Mesendoderm (in vitro differentiated cells): Measurements from ENCODE around the gene OCA2.
"Not testable (repeated sequence)": the region's sequence is repeated elsewhere in the genome, so short reads cannot be mapped to it uniquely, and the experiment has no call there.

Experiments used
- DNase-seq: peaks from one replicate; pipeline ENCODE4 v3.0.0; 2013
- H2AK5ac ChIP-seq: 2 replicates; pipeline ENCODE4 v1.6.1; 2013; ENCODE audit warnings: low read length, inconsistent platforms
- H2BK120ac ChIP-seq: 2 replicates; pipeline ENCODE4 v1.6.1; 2013; ENCODE audit warnings: low read depth, mild to moderate bottlenecking, low read length, moderate library complexity, mixed read lengths
- H2BK15ac ChIP-seq: replicated peaks from 2 replicates; pipeline ENCODE4 v1.6.1; 2013; ENCODE audit warnings: low read depth, mild to moderate bottlenecking, moderate library complexity
- H2BK5ac ChIP-seq: 2 replicates; pipeline ENCODE4 v1.6.1; 2013; ENCODE audit warnings: low read length, inconsistent platforms
- H3K18ac ChIP-seq: 2 replicates; pipeline ENCODE4 v1.6.1; 2013; ENCODE audit warnings: mild to moderate bottlenecking, low read length, mixed read lengths
- H3K23ac ChIP-seq: one replicate; pipeline ENCODE4 v1.6.1; 2013; ENCODE audit warnings: low read length
- H3K27ac ChIP-seq: 2 replicates; pipeline ENCODE4 v1.5.1; 2013; ENCODE audit warnings: low read depth, mild to moderate bottlenecking, inconsistent platforms, low read length, moderate library complexity
- H3K27me3 ChIP-seq: 2 replicates; pipeline ENCODE4 v1.6.1; 2013; ENCODE audit warnings: low read length, control low read depth, mild to moderate bottlenecking, inconsistent platforms; ENCODE audit not compliant: insufficient read depth, poor library complexity
- H3K36me3 ChIP-seq: 2 replicates; pipeline ENCODE4 v1.6.1; 2013; ENCODE audit warnings: low read length, inconsistent platforms; ENCODE audit not compliant: control insufficient read depth, insufficient read depth
- H3K4ac ChIP-seq: one replicate; pipeline ENCODE4 v1.6.1; 2013; ENCODE audit warnings: low read depth, mild to moderate bottlenecking, low read length, moderate library complexity
- H3K4me1 ChIP-seq: 2 replicates; pipeline ENCODE4 v1.6.1; 2013; ENCODE audit warnings: low read depth, low read length, inconsistent platforms; ENCODE audit not compliant: control insufficient read depth
- H3K4me2 ChIP-seq: 2 replicates; pipeline ENCODE4 v1.6.1; 2013; ENCODE audit warnings: low read length
- H3K4me3 ChIP-seq: 2 replicates; pipeline ENCODE4 v1.5.1; 2013; ENCODE audit warnings: mild to moderate bottlenecking, low read length
- H3K56ac ChIP-seq: one replicate; pipeline ENCODE4 v1.6.1; 2013; ENCODE audit warnings: low read length
- H3K79me1 ChIP-seq: 2 replicates; pipeline ENCODE4 v1.6.1; 2013; ENCODE audit warnings: low read length, inconsistent platforms
- H3K79me2 ChIP-seq: 2 replicates; pipeline ENCODE4 v1.6.1; 2013; ENCODE audit warnings: mild to moderate bottlenecking, low read length; ENCODE audit not compliant: control insufficient read depth, insufficient read depth
- H3K9ac ChIP-seq: 2 replicates; pipeline ENCODE4 v1.6.1; 2013; ENCODE audit warnings: low read length, inconsistent platforms
- H4K5ac ChIP-seq: one replicate; pipeline ENCODE4 v1.6.1; 2013; ENCODE audit warnings: low read length
- H4K8ac ChIP-seq: one replicate; pipeline ENCODE4 v1.6.1; 2013; ENCODE audit warnings: low read depth, mild to moderate bottlenecking, control low read depth, low read length, moderate library complexity
- WGBS: extraction: QIAGEN DNeasy Blood & Tissue Kit; methylation state at CpG from one replicate; pipeline ENCODE4 v1.1.7; 2013; ENCODE audit warnings: low lambda C conversion rate, missing lambda C conversion rate; ENCODE audit not compliant: insufficient coverage; ENCODE audit errors: extremely low coverage; 5-methylcytosine and 5-hydroxymethylcytosine counted together

Gene OCA2

DNA sequence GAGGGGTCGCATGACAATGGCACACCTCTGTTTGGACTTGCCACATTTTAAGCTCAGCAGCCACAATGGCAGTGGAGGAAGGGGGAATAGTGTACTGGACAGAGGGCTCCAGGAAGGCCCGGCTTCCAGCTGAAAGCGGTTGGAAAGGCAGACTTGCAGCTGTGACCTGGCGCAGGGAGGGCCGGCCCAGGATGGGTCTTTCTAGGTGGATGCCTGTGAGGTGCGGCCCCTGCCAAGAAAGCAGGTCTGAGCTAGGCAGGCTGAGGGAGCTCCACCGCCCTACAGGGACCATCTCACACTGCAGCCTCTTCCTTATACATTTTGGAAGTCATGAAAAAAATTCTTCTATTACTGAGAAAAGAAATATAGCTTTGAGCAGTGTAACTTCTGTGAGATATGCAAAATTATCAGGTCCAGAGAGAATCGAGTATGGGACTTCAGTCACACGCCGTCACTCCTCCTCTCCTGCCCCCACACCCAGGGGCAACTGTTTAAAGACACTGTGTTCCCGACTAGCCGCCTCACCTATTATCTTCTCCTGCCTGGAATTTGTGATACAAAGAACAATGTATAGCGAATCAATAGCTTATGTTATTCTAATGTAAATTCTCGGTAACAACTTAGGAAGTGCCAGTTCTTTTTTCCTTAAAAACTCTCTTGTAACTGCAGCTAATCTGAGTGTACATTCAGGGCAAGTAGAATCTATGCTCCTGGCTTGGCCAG lies 331.0 kb downstream of the OCA2 start:
- no peak overlapping the region for H3K18ac ChIP-seq
- no peak overlapping the region for H2AK5ac ChIP-seq
- H3K4me1 ChIP-seq: peaks cover 4% of the 10 kb centered on the region
- no peak overlapping the region for H2BK120ac ChIP-seq
- WGBS: no CpG with 5 or more reads among the region's 14 CpGs
- H2BK5ac ChIP-seq: no peak overlapping the region
- no peak overlapping the region for H3K27ac ChIP-seq
- H3K79me2 ChIP-seq: no peaks in the 10 kb centered on the region
- no peaks in the 10 kb centered on the region for H3K79me1 ChIP-seq
- H3K9ac ChIP-seq: no peak overlapping the region
- H3K4ac ChIP-seq: no peak overlapping the region
- H4K8ac ChIP-seq: no peak overlapping the region
- H3K23ac ChIP-seq: no peak overlapping the region
- no peak overlapping the region for H3K4me2 ChIP-seq
- H3K36me3 ChIP-seq: no peaks in the 10 kb centered on the region
- no peak overlapping the region for H2BK15ac ChIP-seq
- no peak overlapping the region for H4K5ac ChIP-seq
- no peak overlapping the region for H3K56ac ChIP-seq
- H3K4me3 ChIP-seq: no peak overlapping the region
- no peak for DNase-seq
- no peaks in the 10 kb centered on the region for H3K27me3 ChIP-seq

- not testable (repeated sequence) for DNase-seq, H3K9ac ChIP-seq, H3K4me3 ChIP-seq, H2BK120ac ChIP-seq, H2BK5ac ChIP-seq, H3K79me1 ChIP-seq, H3K18ac ChIP-seq, H3K36me3 ChIP-seq, H3K23ac ChIP-seq, H2AK5ac ChIP-seq, H2BK15ac ChIP-seq, H3K27ac ChIP-seq, H3K56ac ChIP-seq, H4K8ac ChIP-seq, H3K4me2 ChIP-seq, H3K79me2 ChIP-seq, H3K4ac ChIP-seq, H3K4me1 ChIP-seq, H3K27me3 ChIP-seq, H4K5ac ChIP-seq
Measured at GRCh38 chr15:27767430-27767829, 331.7 kb downstream of the OCA2 start.

DNA sequence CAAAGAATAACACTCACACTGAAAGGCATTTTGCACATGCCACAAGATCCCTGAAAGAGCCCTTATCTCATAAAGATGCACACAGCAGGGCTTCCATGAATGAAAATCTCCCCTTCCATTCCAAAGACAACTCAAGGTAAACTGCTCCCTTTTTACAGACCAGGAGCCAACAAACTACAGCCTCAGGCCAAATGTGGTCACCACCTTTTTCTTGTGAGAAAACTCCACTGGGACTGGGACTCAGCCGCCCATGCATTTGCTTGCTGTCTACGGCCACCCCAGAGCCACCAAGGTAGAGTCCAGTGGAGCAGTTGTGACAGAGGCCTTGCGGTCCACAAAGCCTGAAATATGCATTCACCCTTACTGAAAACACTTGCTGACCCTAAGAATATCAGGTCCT lies 334.8 kb downstream of the OCA2 start:
- no peak overlapping the region for H2AK5ac ChIP-seq
- H3K79me2 ChIP-seq: no peaks in the 10 kb centered on the region
- H3K4ac ChIP-seq: no peak overlapping the region
- peak overlapping the region; percentile 34 for H3K56ac ChIP-seq
- H3K27me3 ChIP-seq: no peaks in the 10 kb centered on the region
- no peak overlapping the region for H3K18ac ChIP-seq
- no peak overlapping the region for H3K4me3 ChIP-seq
- no peaks in the 10 kb centered on the region for H3K36me3 ChIP-seq
- H3K4me1 ChIP-seq: peaks cover 4% of the 10 kb centered on the region
- H2BK5ac ChIP-seq: no peak overlapping the region
- peak; percentile 88 for DNase-seq
- H3K9ac ChIP-seq: no peak overlapping the region
- no peak overlapping the region for H4K8ac ChIP-seq
- no peak overlapping the region for H2BK120ac ChIP-seq
- H4K5ac ChIP-seq: no peak overlapping the region
- WGBS: no CpG with 5 or more reads among the region's 3 CpGs
- H3K79me1 ChIP-seq: no peaks in the 10 kb centered on the region
- H3K4me2 ChIP-seq: no peak overlapping the region
- no peak overlapping the region for H3K27ac ChIP-seq
- no peak overlapping the region for H3K23ac ChIP-seq
- H2BK15ac ChIP-seq: no peak overlapping the region

DNA sequence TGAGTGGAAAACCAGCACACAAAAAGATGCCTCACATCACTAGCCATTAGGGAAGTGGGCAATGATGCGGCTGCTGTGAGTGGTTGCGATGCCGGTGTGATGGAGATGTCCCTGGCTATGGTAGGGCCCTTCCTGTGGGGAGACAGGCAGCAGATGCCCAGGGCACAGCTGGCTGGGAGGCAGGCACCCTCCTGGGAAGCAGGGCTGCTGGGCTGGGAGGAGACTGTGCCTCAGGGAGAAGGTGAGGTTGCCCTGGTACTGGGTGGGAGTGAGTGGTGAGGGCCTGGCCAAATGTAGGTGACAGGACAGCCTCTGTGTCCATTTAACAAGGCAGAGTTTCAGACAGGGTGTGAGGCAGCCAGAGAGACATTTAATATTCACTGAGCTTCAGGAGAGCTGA lies 335.6 kb downstream of the OCA2 start:
- Histone ChIP-seq H3K27me3 (no peaks in the 10 kb centered on the region), H3K79me2 (no peaks in the 10 kb centered on the region), H2BK15ac (no peak overlapping the region), H4K5ac (no peak overlapping the region), H3K56ac (no peak overlapping the region), H3K27ac (no peak overlapping the region), H3K4me2 (no peak overlapping the region), H3K36me3 (no peaks in the 10 kb centered on the region), H3K4me3 (no peak overlapping the region), H3K4ac (no peak overlapping the region), H2BK120ac (no peak overlapping the region), H3K4me1 (peaks cover 4% of the 10 kb centered on the region), H4K8ac (no peak overlapping the region), H3K9ac (no peak overlapping the region), H3K79me1 (no peaks in the 10 kb centered on the region), H3K23ac (no peak overlapping the region), H2AK5ac (no peak overlapping the region), H3K18ac (peak overlapping the region; percentile 8), H2BK5ac (no peak overlapping the region)
- no peak for DNase-seq
- whole genome bisulfite sequencing: no CpG with 5 or more reads among the region's 3 CpGs

DNA sequence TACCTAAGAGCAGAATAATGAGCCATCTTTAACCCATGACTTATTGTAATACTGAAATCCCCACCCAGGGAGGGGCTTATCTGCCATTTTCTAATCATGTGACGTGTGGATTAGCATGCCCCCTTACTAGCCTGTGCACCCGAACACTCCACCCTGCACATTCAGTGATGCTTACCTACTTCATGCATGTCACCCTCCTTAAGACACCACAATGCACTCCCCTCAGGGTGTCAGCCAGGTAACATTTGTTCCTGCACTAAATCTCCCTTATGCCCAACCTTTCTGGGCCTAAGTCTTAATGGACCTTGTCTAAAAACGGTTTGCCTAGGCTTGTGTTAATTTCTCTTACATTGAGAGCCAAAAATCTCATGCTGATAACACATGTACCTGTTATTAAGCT lies 336.6 kb downstream of the OCA2 start:
- Histone ChIP-seq H3K36me3 (no peaks in the 10 kb centered on the region), H2BK15ac (no peak overlapping the region), H3K9ac (no peak overlapping the region), H3K4me1 (peaks cover 4% of the 10 kb centered on the region), H3K56ac (no peak overlapping the region), H2AK5ac (no peak overlapping the region), H3K4me2 (no peak overlapping the region), H3K18ac (no peak overlapping the region), H3K23ac (no peak overlapping the region), H2BK120ac (no peak overlapping the region), H3K79me1 (no peaks in the 10 kb centered on the region), H3K4ac (no peak overlapping the region), H3K79me2 (no peaks in the 10 kb centered on the region), H4K5ac (no peak overlapping the region), H3K27me3 (no peaks in the 10 kb centered on the region), H2BK5ac (no peak overlapping the region), H4K8ac (no peak overlapping the region), H3K4me3 (no peak overlapping the region), H3K27ac (no peak overlapping the region)
- DNase-seq: no peak
- no CpG with 5 or more reads among the region's 3 CpGs for WGBS

- Histone ChIP-seq H3K23ac (no peak overlapping the region), H3K36me3 (no peaks in the 10 kb centered on the region), H4K8ac (no peak overlapping the region), H2BK15ac (no peak overlapping the region), H3K4ac (no peak overlapping the region), H3K18ac (no peak overlapping the region), H3K9ac (no peak overlapping the region), H3K27me3 (no peaks in the 10 kb centered on the region), H2BK5ac (no peak overlapping the region), H3K4me2 (no peak overlapping the region), H3K4me1 (no peaks in the 10 kb centered on the region), H3K79me1 (no peaks in the 10 kb centered on the region), H4K5ac (no peak overlapping the region), H2BK120ac (no peak overlapping the region), H2AK5ac (no peak overlapping the region), H3K56ac (no peak overlapping the region), H3K27ac (no peak overlapping the region), H3K4me3 (no peak overlapping the region), H3K79me2 (no peaks in the 10 kb centered on the region)
- no CpG with 5 or more reads among the region's 1 CpG for WGBS
- DNase-seq: no peak
Measured at GRCh38 chr15:27757052-27757451, 342.1 kb downstream of the OCA2 start.
